HEK293 (cell line): ENCODE data around the gene SAFB.

Source experiments
- EGR2 ChIP-seq: fragments of 450-650 bp; formaldehyde crosslinking; IDR thresholded peaks from 2 replicates; pipeline ENCODE4 v1.5.1; 2016; ENCODE audit warnings: low read depth, missing biosample characterization, missing genetic modification characterization
- GLI2 ChIP-seq: fragments of 450-650 bp; formaldehyde crosslinking; IDR thresholded peaks from 2 replicates; pipeline ENCODE4; 2017; ENCODE audit warnings: missing biosample characterization, missing genetic modification characterization, low read depth, borderline replicate concordance
- GLI4 ChIP-seq: fragments of 450-650 bp; formaldehyde crosslinking; IDR thresholded peaks from 2 replicates; pipeline ENCODE4 v1.5.1; 2016; ENCODE audit warnings: missing biosample characterization, missing genetic modification characterization
- GLIS2 ChIP-seq: fragments of 450-650 bp; formaldehyde crosslinking; IDR thresholded peaks from 2 replicates; pipeline ENCODE4 v1.5.1; 2016; ENCODE audit warnings: missing biosample characterization, missing genetic modification characterization
- HOXC10 ChIP-seq: sonication (generic); formaldehyde crosslinking; IDR thresholded peaks from 2 replicates; pipeline ENCODE4 v1.8.1; 2023; ENCODE audit warnings: mild to moderate bottlenecking, missing genetic modification reagents
- MZF1 ChIP-seq: fragments of 450-650 bp; formaldehyde crosslinking; IDR thresholded peaks from 2 replicates; pipeline ENCODE4 v1.5.1; 2017; ENCODE audit warnings: missing biosample characterization, missing genetic modification characterization, borderline replicate concordance
- SP2 ChIP-seq: fragments of 450-650 bp; formaldehyde crosslinking; IDR thresholded peaks from 2 replicates; pipeline ENCODE4 v1.5.1; 2016; ENCODE audit warnings: missing biosample characterization, missing genetic modification characterization
- ZBTB21 ChIP-seq: fragments of 450-650 bp; formaldehyde crosslinking; IDR thresholded peaks from 2 replicates; pipeline ENCODE4 v1.5.1; 2017; ENCODE audit warnings: missing biosample characterization, missing genetic modification characterization
- ZFP69B ChIP-seq: fragments of 450-650 bp; formaldehyde crosslinking; IDR thresholded peaks from 2 replicates; pipeline ENCODE4 v1.5.1; 2016; ENCODE audit warnings: missing biosample characterization, missing genetic modification characterization
- ZNF114 ChIP-seq: fragments of 450-650 bp; formaldehyde crosslinking; IDR thresholded peaks from 2 replicates; pipeline ENCODE4 v1.5.0; 2017; ENCODE audit warnings: missing biosample characterization, missing genetic modification characterization
- ZNF16 ChIP-seq: fragments of 450-650 bp; formaldehyde crosslinking; IDR thresholded peaks from 2 replicates; pipeline ENCODE4 v1.5.1; 2016; ENCODE audit warnings: low read depth, missing biosample characterization, missing genetic modification characterization
- ZNF280C ChIP-seq: fragments of 450-650 bp; formaldehyde crosslinking; IDR thresholded peaks from 2 replicates; pipeline ENCODE4 v1.5.1; 2016; ENCODE audit warnings: missing biosample characterization, missing genetic modification characterization
- ZNF302 ChIP-seq: fragments of 450-650 bp; formaldehyde crosslinking; IDR thresholded peaks from 2 replicates; pipeline ENCODE4 v1.5.1; 2016; ENCODE audit warnings: missing biosample characterization, missing genetic modification characterization, low read depth
- ZNF335 ChIP-seq: fragments of 450-650 bp; formaldehyde crosslinking; conservative IDR thresholded peaks from 2 replicates; pipeline ENCODE4 v1.5.1; 2016; ENCODE audit warnings: missing biosample characterization, missing genetic modification characterization
- ZNF354C ChIP-seq: fragments of 450-650 bp; formaldehyde crosslinking; IDR thresholded peaks from 2 replicates; pipeline ENCODE4 v1.5.1; 2016; ENCODE audit warnings: missing biosample characterization, missing genetic modification characterization, low read depth, borderline replicate concordance
- ZNF488 ChIP-seq: fragments of 450-650 bp; formaldehyde crosslinking; IDR thresholded peaks from 2 replicates; pipeline ENCODE4 v1.5.1; 2016; ENCODE audit warnings: missing biosample characterization, missing genetic modification characterization
- ZNF514 ChIP-seq: fragments of 450-650 bp; formaldehyde crosslinking; IDR thresholded peaks from 2 replicates; pipeline ENCODE4 v1.5.1; 2016; ENCODE audit warnings: missing biosample characterization, missing genetic modification characterization
- ZNF529 ChIP-seq: fragments of 450-650 bp; formaldehyde crosslinking; IDR thresholded peaks from 2 replicates; pipeline ENCODE4 v1.5.1; 2017; ENCODE audit warnings: missing genetic modification characterization, missing biosample characterization; ENCODE audit not compliant: insufficient replicate concordance
- ZNF555 ChIP-seq: fragments of 450-650 bp; formaldehyde crosslinking; conservative IDR thresholded peaks from 2 replicates; pipeline ENCODE4 v1.5.1; 2017; ENCODE audit warnings: missing biosample characterization, mild to moderate bottlenecking, missing genetic modification characterization, inconsistent platforms
- ZNF558 ChIP-seq: fragments of 450-650 bp; formaldehyde crosslinking; IDR thresholded peaks from 2 replicates; pipeline ENCODE4 v1.5.1; 2016; ENCODE audit warnings: missing biosample characterization, missing genetic modification characterization
- ZNF571 ChIP-seq: fragments of 450-650 bp; formaldehyde crosslinking; IDR thresholded peaks from 2 replicates; pipeline ENCODE4 v1.5.0; 2017; ENCODE audit warnings: missing biosample characterization, missing genetic modification characterization
- ZNF580 ChIP-seq: fragments of 450-650 bp; formaldehyde crosslinking; IDR thresholded peaks from 2 replicates; pipeline ENCODE4 v1.5.1; 2016; ENCODE audit warnings: missing biosample characterization, missing genetic modification characterization
- ZNF585B ChIP-seq: fragments of 450-650 bp; formaldehyde crosslinking; IDR thresholded peaks from 2 replicates; pipeline ENCODE4 v1.5.1; 2016; ENCODE audit warnings: missing biosample characterization, missing genetic modification characterization
- ZNF624 ChIP-seq: fragments of 450-650 bp; formaldehyde crosslinking; IDR thresholded peaks from 2 replicates; pipeline ENCODE4 v1.5.1; 2017; ENCODE audit warnings: missing biosample characterization, missing genetic modification characterization
- ZNF76 ChIP-seq: fragments of 450-650 bp; formaldehyde crosslinking; IDR thresholded peaks from 2 replicates; pipeline ENCODE4; 2016; ENCODE audit warnings: low read depth, missing biosample characterization, missing genetic modification characterization, borderline replicate concordance
- ZNF768 ChIP-seq: fragments of 450-650 bp; formaldehyde crosslinking; IDR thresholded peaks from 2 replicates; pipeline ENCODE4 v1.5.1; 2018; ENCODE audit warnings: missing biosample characterization, mild to moderate bottlenecking, missing genetic modification characterization
- ZSCAN16 ChIP-seq: fragments of 450-650 bp; formaldehyde crosslinking; IDR thresholded peaks from 2 replicates; pipeline ENCODE4 v1.5.1; 2016; ENCODE audit warnings: missing biosample characterization, missing genetic modification characterization
- TF ChIP-seq, protein P1 (sequence below): fragments of 450-650 bp; formaldehyde crosslinking; IDR thresholded peaks from 2 replicates; pipeline ENCODE4 v1.5.1; 2016; ENCODE audit warnings: missing biosample characterization, missing genetic modification characterization
- TF ChIP-seq, protein P2 (sequence below): fragments of 450-650 bp; formaldehyde crosslinking; IDR thresholded peaks from 2 replicates; pipeline ENCODE4 v1.5.0; 2017; ENCODE audit warnings: missing biosample characterization, missing genetic modification characterization, borderline replicate concordance
- TF ChIP-seq, protein P3 (sequence below): fragments of 450-650 bp; formaldehyde crosslinking; IDR thresholded peaks from 2 replicates; pipeline ENCODE4 v1.5.1; 2017; ENCODE audit warnings: missing biosample characterization, missing genetic modification characterization

Gene SAFB

DNA sequence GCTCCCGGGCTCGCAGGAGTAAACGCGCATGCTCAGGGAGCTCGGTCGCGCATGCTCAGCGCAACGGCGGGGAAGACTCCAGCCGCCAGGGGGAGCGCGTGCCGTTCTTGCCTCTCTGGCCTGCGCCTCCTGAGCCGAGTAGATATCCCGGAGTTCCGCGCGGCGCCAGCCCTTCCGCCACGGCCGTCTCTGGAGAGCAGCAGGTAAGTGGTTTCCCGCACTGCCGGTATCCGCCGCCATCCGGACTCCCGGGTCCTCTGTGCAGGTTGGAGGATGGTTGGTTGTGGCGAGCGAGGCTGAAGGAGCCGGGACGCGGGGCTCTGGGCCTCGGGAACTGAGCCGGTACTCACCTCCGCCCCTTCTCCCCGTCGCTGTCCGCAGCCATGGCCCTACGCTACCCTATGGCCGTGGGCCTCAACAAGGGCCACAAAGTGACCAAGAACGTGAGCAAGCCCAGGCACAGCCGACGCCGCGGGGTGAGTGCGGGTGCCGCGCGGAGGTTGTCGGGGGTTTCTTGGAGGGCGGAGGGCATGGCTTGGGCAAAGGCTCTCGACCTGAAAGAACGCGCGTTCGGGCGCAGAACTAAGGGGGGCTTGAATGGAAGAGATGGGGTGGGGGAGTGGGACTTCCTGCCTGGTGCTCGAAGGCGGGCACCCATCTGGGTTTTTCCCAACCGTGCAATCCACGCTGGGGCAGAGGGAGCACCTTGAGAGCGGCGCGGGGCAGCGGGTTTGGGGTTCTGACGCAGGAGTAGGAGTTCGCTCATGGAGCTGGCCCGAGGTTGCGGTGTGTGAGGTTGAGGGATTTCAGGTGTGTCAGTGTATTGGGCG lies 67.5 kb downstream of the SAFB start, which contains the start of gene RPL36 (continued):
- TF ChIP-seq ZNF555 (tag by site-specific recombination) (no peak), GLIS2 (tag by site-specific recombination) (no peak), ZSCAN16 (tag by site-specific recombination) (0 out of 2 replicates have a peak, but pooled peaks have one; percentile 52), ZBTB21 (0 out of 2 replicates have a peak, but pooled peaks have one; percentile 29), ZNF302 (no peak), GLI2 (tag by site-specific recombination) (no peak), ZNF114 (tag by site-specific recombination) (no peak), ZNF571 (tag by site-specific recombination) (no peak), ZNF585B (tag by site-specific recombination) (no peak), MZF1 (tag by site-specific recombination) (0 out of 2 replicates have a peak, but pooled peaks have one; percentile 14), ZNF354C (tag by site-specific recombination) (no peak), GLI4 (peak; percentile 74; the same call in 1 of the 2 replicates), ZNF76 (peak; percentile 94), ZNF514 (no peak), EGR2 (tag by site-specific recombination) (no peak), ZNF16 (tag by site-specific recombination) (no peak), ZNF624 (tag by site-specific recombination) (no peak), ZFP69B (tag by site-specific recombination) (peak; percentile 43; the same call in 1 of the 2 replicates), ZNF335 (tag by site-specific recombination) (peak; percentile 56; the same call in 1 of the 2 replicates), ZNF768 (tag by site-specific recombination) (0 out of 2 replicates have a peak, but pooled peaks have one; percentile 32), ZNF280C (tag by site-specific recombination) (no peak), HOXC10 (CRISPR knock-in tag) (no peak), ZNF558 (no peak), ZNF529 (no peak), SP2 (tag by site-specific recombination) (peak; percentile 34; the same call in 1 of the 2 replicates), ZNF580 (peak; percentile 34; the same call in 1 of the 2 replicates), ZNF488 (tag by site-specific recombination) (no peak)
- TF ChIP-seq, protein P1, sequence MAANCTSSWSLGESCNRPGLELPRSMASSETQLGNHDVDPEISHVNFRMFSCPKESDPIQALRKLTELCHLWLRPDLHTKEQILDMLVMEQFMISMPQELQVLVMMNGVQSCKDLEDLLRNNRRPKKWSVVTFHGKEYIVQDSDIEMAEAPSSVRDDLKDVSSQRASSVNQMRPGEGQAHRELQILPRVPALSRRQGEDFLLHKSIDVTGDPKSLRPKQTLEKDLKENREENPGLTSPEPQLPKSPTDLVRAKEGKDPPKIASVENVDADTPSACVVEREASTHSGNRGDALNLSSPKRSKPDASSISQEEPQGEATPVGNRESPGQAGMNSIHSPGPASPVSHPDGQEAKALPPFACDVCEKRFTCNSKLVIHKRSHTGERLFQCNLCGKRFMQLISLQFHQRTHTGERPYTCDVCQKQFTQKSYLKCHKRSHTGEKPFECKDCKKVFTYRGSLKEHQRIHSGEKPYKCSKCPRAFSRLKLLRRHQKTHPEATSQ (tag by site-specific recombination) = peak; percentile 33; the same call in 1 of the 2 replicates
- TF ChIP-seq, protein P2, sequence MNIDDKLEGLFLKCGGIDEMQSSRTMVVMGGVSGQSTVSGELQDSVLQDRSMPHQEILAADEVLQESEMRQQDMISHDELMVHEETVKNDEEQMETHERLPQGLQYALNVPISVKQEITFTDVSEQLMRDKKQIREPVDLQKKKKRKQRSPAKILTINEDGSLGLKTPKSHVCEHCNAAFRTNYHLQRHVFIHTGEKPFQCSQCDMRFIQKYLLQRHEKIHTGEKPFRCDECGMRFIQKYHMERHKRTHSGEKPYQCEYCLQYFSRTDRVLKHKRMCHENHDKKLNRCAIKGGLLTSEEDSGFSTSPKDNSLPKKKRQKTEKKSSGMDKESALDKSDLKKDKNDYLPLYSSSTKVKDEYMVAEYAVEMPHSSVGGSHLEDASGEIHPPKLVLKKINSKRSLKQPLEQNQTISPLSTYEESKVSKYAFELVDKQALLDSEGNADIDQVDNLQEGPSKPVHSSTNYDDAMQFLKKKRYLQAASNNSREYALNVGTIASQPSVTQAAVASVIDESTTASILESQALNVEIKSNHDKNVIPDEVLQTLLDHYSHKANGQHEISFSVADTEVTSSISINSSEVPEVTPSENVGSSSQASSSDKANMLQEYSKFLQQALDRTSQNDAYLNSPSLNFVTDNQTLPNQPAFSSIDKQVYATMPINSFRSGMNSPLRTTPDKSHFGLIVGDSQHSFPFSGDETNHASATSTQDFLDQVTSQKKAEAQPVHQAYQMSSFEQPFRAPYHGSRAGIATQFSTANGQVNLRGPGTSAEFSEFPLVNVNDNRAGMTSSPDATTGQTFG (tag by site-specific recombination) = no peak; the same call in 1 of the 2 replicates
- TF ChIP-seq, protein P3, sequence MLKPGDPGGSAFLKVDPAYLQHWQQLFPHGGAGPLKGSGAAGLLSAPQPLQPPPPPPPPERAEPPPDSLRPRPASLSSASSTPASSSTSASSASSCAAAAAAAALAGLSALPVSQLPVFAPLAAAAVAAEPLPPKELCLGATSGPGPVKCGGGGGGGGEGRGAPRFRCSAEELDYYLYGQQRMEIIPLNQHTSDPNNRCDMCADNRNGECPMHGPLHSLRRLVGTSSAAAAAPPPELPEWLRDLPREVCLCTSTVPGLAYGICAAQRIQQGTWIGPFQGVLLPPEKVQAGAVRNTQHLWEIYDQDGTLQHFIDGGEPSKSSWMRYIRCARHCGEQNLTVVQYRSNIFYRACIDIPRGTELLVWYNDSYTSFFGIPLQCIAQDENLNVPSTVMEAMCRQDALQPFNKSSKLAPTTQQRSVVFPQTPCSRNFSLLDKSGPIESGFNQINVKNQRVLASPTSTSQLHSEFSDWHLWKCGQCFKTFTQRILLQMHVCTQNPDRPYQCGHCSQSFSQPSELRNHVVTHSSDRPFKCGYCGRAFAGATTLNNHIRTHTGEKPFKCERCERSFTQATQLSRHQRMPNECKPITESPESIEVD (tag by site-specific recombination) = no peak
